SK-N-SH (cell line): ENCODE results near the gene ZNF555. TPM values are rescaled to one million over a fixed set of nuclear protein-coding genes. Genes with fewer than 3 reads are reported as not detected.
A peak's percentile ranks its signal among the peaks of the same experiment; 100 is the strongest.
"Not testable (repeated sequence)": the region's sequence is repeated elsewhere in the genome, so short reads cannot be mapped to it uniquely, and the experiment has no call there.

Experiments
- CTCF ChIA-PET: fragments of 300-600, 350-600 bp; formaldehyde crosslinking; extraction: SDS; loops from one replicate; lab custom pipeline; 2021; lab: Yijun Ruan, JAX
- POLR2A ChIA-PET: fragments of 350-600 bp; sonication (Branson Sonifier 250); formaldehyde crosslinking; extraction: SDS; loops from one replicate; lab custom pipeline; 2020; ENCODE audit warnings: antibody characterized with exemption, inconsistent platforms; lab: Yijun Ruan, JAX
- DNase-seq: peaks from one replicate; pipeline ENCODE4 v3.0.0; 2012
- H2AFZ ChIP-seq: fragments of 200-600 bp; sonication (generic); 2 replicates; pipeline ENCODE4 v1.8.1; 2016; ENCODE audit warnings: antibody characterized with exemption, mild to moderate bottlenecking, low read depth
- H3F3A ChIP-seq: fragments of 200-600 bp; sonication (generic); replicated peaks from 2 replicates; pipeline ENCODE3; 2016; ENCODE audit warnings: antibody characterized with exemption, mild to moderate bottlenecking; ENCODE audit not compliant: insufficient read depth
- H3K27ac ChIP-seq, 2 experiments: fragments of 200-500 bp in 1 of 2; fragments of 200-600 bp in 1 of 2; sonication (Bioruptor generic) in 1 of 2; sonication (generic), shearing (Covaris generic) in 1 of 2; 2 replicates each; pipeline versions ENCODE4 v1.5.1 to v1.6.1; 2014 to 2016; ENCODE audit warnings: low read depth in 2 of 2, inconsistent platforms in 1 of 2, low read length in 1 of 2, mild to moderate bottlenecking in 1 of 2, mixed read lengths in 1 of 2
- H3K27me3 ChIP-seq: fragments of 200-600 bp; sonication (generic), shearing (Covaris generic); 2 replicates; pipeline ENCODE4 v1.6.1; 2016; ENCODE audit warnings: mixed run types; ENCODE audit not compliant: insufficient read depth
- H3K36me3 ChIP-seq, 2 experiments: fragments of 200-500 bp in 1 of 2; fragments of 200-600 bp in 1 of 2; sonication (Bioruptor generic) in 1 of 2; sonication (generic) in 1 of 2; replicated peaks in 1 of 2; 2 replicates each; pipeline versions ENCODE3 to v1.5.1; 2014 to 2016; ENCODE audit warnings: low read length in 1 of 2, mild to moderate bottlenecking in 1 of 2; ENCODE audit not compliant: insufficient read depth in 2 of 2, control insufficient read depth in 1 of 2
- H3K4me1 ChIP-seq, 2 experiments: fragments of 200-500 bp in 1 of 2; fragments of 200-600 bp in 1 of 2; sonication (Bioruptor generic) in 1 of 2; sonication (generic), shearing (Covaris generic) in 1 of 2; 2 replicates each; pipeline versions ENCODE4 v1.5.1 to v1.6.1; 2014 to 2016; ENCODE audit warnings: low read depth in 1 of 2, low read length in 1 of 2, mixed run types in 1 of 2; ENCODE audit not compliant: insufficient read depth in 2 of 2, control insufficient read depth in 1 of 2
- H3K4me2 ChIP-seq: fragments of 200-600 bp; sonication (generic), shearing (Covaris generic); 2 replicates; pipeline ENCODE4 v1.6.1; 2017; ENCODE audit warnings: mixed run types
- H3K4me3 ChIP-seq, 2 experiments: fragments of 200-500 bp in 1 of 2; fragments of 200-600 bp in 1 of 2; sonication (Bioruptor generic) in 1 of 2; sonication (generic), shearing (Covaris generic) in 1 of 2; 2 replicates each; pipeline versions ENCODE4 v1.5.1 to v1.8.1; 2014 to 2016; ENCODE audit warnings: low read depth in 2 of 2, inconsistent platforms in 1 of 2, low read length in 1 of 2, mild to moderate bottlenecking in 1 of 2, mixed read lengths in 1 of 2, moderate library complexity in 1 of 2
- H3K79me2 ChIP-seq: fragments of 200-600 bp; sonication (generic); 2 replicates; pipeline ENCODE4 v1.8.1; 2017; ENCODE audit warnings: mild to moderate bottlenecking; ENCODE audit not compliant: insufficient read depth
- H3K9ac ChIP-seq: fragments of 200-600 bp; sonication (generic); 2 replicates; pipeline ENCODE4 v1.6.1; 2017; ENCODE audit warnings: mixed run types
- H3K9me2 ChIP-seq: fragments of 200-600 bp; sonication (generic); 2 replicates; pipeline ENCODE4 v1.6.1; 2017; ENCODE audit warnings: mixed run types
- H3K9me3 ChIP-seq: fragments of 200-600 bp; sonication (generic); 2 replicates; pipeline ENCODE4 v1.6.1; 2017; ENCODE audit warnings: mixed run types, mild to moderate bottlenecking, moderate library complexity
- H4K20me1 ChIP-seq: fragments of 200-600 bp; sonication (generic); 2 replicates; pipeline ENCODE4 v1.6.1; 2017; ENCODE audit warnings: mild to moderate bottlenecking, mixed run types; ENCODE audit not compliant: insufficient read depth
- CHD2 ChIP-seq: fragments of 150-350 bp; IDR thresholded peaks from 2 replicates; pipeline ENCODE4 v1.6.1; 2018; ENCODE audit warnings: low read length; ENCODE audit not compliant: partially characterized antibody
- CTCF ChIP-seq: fragments of 200-600 bp; sonication (generic); IDR thresholded peaks from 2 replicates; pipeline ENCODE4 v1.6.1; 2017; ENCODE audit warnings: antibody characterized with exemption, mild to moderate bottlenecking, moderate library complexity
- EP300 ChIP-seq, 2 experiments: IDR thresholded peaks; 2 replicates each; pipeline versions ENCODE4 v1.4.0 to v1.6.1; 2012; ENCODE audit warnings: borderline replicate concordance in 1 of 2, low read depth in 1 of 2, low read length in 1 of 2
- EZH2phosphoT487 ChIP-seq: fragments of 200-600 bp; sonication (generic); IDR thresholded peaks from 2 replicates; pipeline ENCODE4 v1.6.1; 2017; ENCODE audit warnings: low read depth, mixed run types, mild to moderate bottlenecking, antibody characterized with exemption, moderate library complexity, borderline replicate concordance
- FOSL2 ChIP-seq: IDR thresholded peaks from 2 replicates; pipeline ENCODE4 v1.4.0; 2012; ENCODE audit warnings: low read depth, mild to moderate bottlenecking, moderate library complexity, borderline replicate concordance
- FOXJ3 ChIP-seq: sonication (generic); formaldehyde crosslinking; IDR thresholded peaks from 2 replicates; pipeline ENCODE4 v1.5.1; 2020; ENCODE audit warnings: mild to moderate bottlenecking, missing genetic modification reagents
- FOXM1 ChIP-seq: IDR thresholded peaks from 2 replicates; pipeline ENCODE4 v1.4.0; 2012; ENCODE audit warnings: low read depth, mild to moderate bottlenecking
- GATA2 ChIP-seq: sonication (generic); formaldehyde crosslinking; IDR thresholded peaks from 2 replicates; pipeline ENCODE4 v1.5.0; 2020; ENCODE audit warnings: mild to moderate bottlenecking, missing genetic modification reagents
- IRF3 ChIP-seq: fragments of 150-350 bp; IDR thresholded peaks from 2 replicates; pipeline ENCODE4 v1.6.1; 2016; ENCODE audit warnings: mild to moderate bottlenecking, low read depth, low read length
- MEF2A ChIP-seq: IDR thresholded peaks from 2 replicates; pipeline ENCODE4 v1.4.0; 2012; ENCODE audit warnings: low read depth, borderline replicate concordance
- MXI1 ChIP-seq: IDR thresholded peaks from 2 replicates; pipeline ENCODE4 v1.6.1; 2012; ENCODE audit warnings: mild to moderate bottlenecking, low read depth, low read length, improper control_type of control experiment
- NFIC ChIP-seq: IDR thresholded peaks from 2 replicates; pipeline ENCODE4 v1.4.0; 2012; ENCODE audit warnings: borderline replicate concordance
- NRF1 ChIP-seq: IDR thresholded peaks from 2 replicates; pipeline ENCODE4 v1.6.1; 2012; ENCODE audit warnings: low read depth, mild to moderate bottlenecking, low read length
- RAD21 ChIP-seq: IDR thresholded peaks from 2 replicates; pipeline ENCODE4 v1.6.1; 2012; ENCODE audit warnings: mild to moderate bottlenecking, low read length
- RCOR1 ChIP-seq: fragments of 150-350 bp; IDR thresholded peaks from 2 replicates; pipeline ENCODE4 v1.6.1; 2017; ENCODE audit warnings: antibody characterized with exemption, low read length
- SIN3A ChIP-seq: IDR thresholded peaks from 2 replicates; pipeline ENCODE4 v1.6.1; 2012; ENCODE audit warnings: low read depth, mild to moderate bottlenecking, low read length, moderate library complexity, borderline replicate concordance
- TAF1 ChIP-seq: IDR thresholded peaks from 2 replicates; pipeline ENCODE4 v1.6.1; 2012; ENCODE audit warnings: low read depth, mild to moderate bottlenecking, low read length, moderate library complexity, borderline replicate concordance
- TEAD4 ChIP-seq: IDR thresholded peaks from 2 replicates; pipeline ENCODE4 v1.4.0; 2012; ENCODE audit warnings: mild to moderate bottlenecking, borderline replicate concordance; ENCODE audit not compliant: insufficient read depth
- USF1 ChIP-seq: IDR thresholded peaks from 2 replicates; pipeline ENCODE4 v1.4.0; 2012; ENCODE audit warnings: low read depth, borderline replicate concordance
- YY1 ChIP-seq: IDR thresholded peaks from 2 replicates; pipeline ENCODE4 v1.4.0; 2012; ENCODE audit warnings: low read depth, mild to moderate bottlenecking
- ZBTB33 ChIP-seq: IDR thresholded peaks from 2 replicates; pipeline ENCODE4 v1.4.0; 2012; ENCODE audit warnings: low read depth, borderline replicate concordance
- WGBS: methylation state at CpG from one replicate; pipeline ENCODE4 v1.1.6; 2017; ENCODE audit warnings: low lambda C conversion rate; 5-methylcytosine and 5-hydroxymethylcytosine counted together
- polyA plus RNA-seq, 3 experiments: library from polyadenylated mRNA; depleted of rRNA; stranded (reverse); fragments of >200 nt; gene quantifications; 2 replicates each; pipeline ENCODE4 v1.2.3, GENCODE V29; 2012

The ZNF555 gene
- polyA plus RNA-seq, 1 of the 3 experiments (the other 2 are of a cell fraction), result 1.4 TPM

- H3K27ac ChIP-seq, H3K4me1 ChIP-seq, H3K4me2 ChIP-seq, H3K79me2 ChIP-seq, H3K9ac ChIP-seq, H4K20me1 ChIP-seq, H2AFZ ChIP-seq, H3F3A ChIP-seq, H3K4me3 ChIP-seq, DNase-seq, H3K9me2 ChIP-seq, H3K27me3 ChIP-seq, H3K36me3 ChIP-seq, H3K9me3 ChIP-seq, POLR2A ChIA-PET: not testable (repeated sequence)
- TF ChIP-seq CTCF, result peak; percentile 35; the same call in 1 of the 2 replicates
- CTCF ChIA-PET, result interaction anchor here (1.6 kb wide), 1 partner anchor 15 kb away, joined by 4 read pairs; no protein-coding TSS in a partner anchor
- 24% methylated on average over 1 of the region's 11 CpGs for WGBS
Observed at GRCh38 chr19:2872175-2872574, 30.9 kb downstream of the ZNF555 start.

GRCh38 chr19:2877398-2878331 lies 36.4 kb downstream of the ZNF555 start:
- H2AFZ ChIP-seq, result no peak overlapping the region
- no peak overlapping the region; a peak in 1 of 4 replicates for H3K4me3 ChIP-seq
- WGBS, result 86% methylated on average over 32 of the region's 32 CpGs
- no peak overlapping the region for H3K27ac ChIP-seq
- no peaks in the 10 kb centered on the region for H3F3A ChIP-seq
- H4K20me1 ChIP-seq, result no peaks in the 10 kb centered on the region
- no peaks in the 10 kb centered on the region for H3K9me2 ChIP-seq
- peaks cover 9% of the 10 kb centered on the region; the same call in 1 of the 2 replicates for H3K9me3 ChIP-seq
- no peak for DNase-seq
- H3K79me2 ChIP-seq, result no peaks in the 10 kb centered on the region
- no peak overlapping the region for H3K4me2 ChIP-seq
- ChIA-PET CTCF (interaction anchor here (1.4 kb wide), 2 partner anchors 10 kb away, joined by 4 to 7 read pairs; no protein-coding TSS in a partner anchor), POLR2A (no interaction called here)
- peaks cover 0 to 7% of the 10 kb centered on the region in 2 experiments for H3K36me3 ChIP-seq
- H3K27me3 ChIP-seq, result no peaks in the 10 kb centered on the region
- no peak overlapping the region for H3K9ac ChIP-seq
- no peaks in the 10 kb centered on the region for H3K4me1 ChIP-seq
- TF ChIP-seq MEF2A (no peak), RCOR1 (no peak), FOSL2 (no peak), YY1 (no peak), NRF1 (no peak), ZBTB33 (no peak), EP300 (IDR thresholded peaks at IDR 0.05; ENCODE audit: borderline replicate concordance in 1 of 2, low read depth in 1 of 2, low read length in 1 of 2) (no peak), GATA2 (CRISPR knock-in tag) (no peak), IRF3 (no peak), FOXJ3 (CRISPR knock-in tag) (no peak), SIN3A (no peak), EZH2phosphoT487 (no peak), TAF1 (no peak), USF1 (no peak), CHD2 (no peak), NFIC (no peak), RAD21 (no peak), FOXM1 (no peak), MXI1 (no peak), TEAD4 (no peak)
- TF ChIP-seq, all 33 proteins: peak for 0
